Stimulated activated CD4-positive, alpha-beta T cell treated with anti-CD3 and anti-CD28 coated beads, Interleukin-12 subunit alpha, Interleukin-12 subunit beta, amount 100 ng/mL, for 24 hours (primary cell): ENCODE results near the gene PPP6R3.

ENCODE experiments used
- DNase-seq, 2 experiments: peaks; one replicate each; pipeline ENCODE4 v3.0.0-alpha.2; 2020; ENCODE audit warnings: low read depth in 2 of 2

The PPP6R3 gene

DNA sequence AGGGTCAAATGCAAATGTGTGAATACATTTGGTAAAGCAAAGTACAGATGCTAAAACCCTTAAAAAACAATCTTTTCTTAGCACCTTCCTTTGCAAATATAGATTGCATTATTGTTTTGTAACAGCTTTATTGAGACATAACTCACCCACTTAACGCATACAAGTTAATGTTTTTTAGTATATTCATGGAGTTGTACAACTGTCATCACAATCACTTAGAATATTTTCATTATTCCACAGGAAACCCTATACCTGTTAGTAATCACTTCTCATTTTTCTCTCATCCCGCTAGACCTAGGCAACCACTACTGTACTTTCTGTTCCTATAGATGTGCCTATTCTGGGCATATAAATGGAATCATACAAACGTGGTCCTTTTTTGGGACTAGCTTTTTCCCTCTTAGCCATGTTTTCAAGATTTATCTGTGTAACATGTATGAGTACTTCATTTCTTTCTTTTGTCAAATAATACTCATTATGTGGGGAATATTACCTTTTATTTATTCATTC lies 34.7 kb downstream of the PPP6R3 start:
- DNase-seq, result no peak

DNA sequence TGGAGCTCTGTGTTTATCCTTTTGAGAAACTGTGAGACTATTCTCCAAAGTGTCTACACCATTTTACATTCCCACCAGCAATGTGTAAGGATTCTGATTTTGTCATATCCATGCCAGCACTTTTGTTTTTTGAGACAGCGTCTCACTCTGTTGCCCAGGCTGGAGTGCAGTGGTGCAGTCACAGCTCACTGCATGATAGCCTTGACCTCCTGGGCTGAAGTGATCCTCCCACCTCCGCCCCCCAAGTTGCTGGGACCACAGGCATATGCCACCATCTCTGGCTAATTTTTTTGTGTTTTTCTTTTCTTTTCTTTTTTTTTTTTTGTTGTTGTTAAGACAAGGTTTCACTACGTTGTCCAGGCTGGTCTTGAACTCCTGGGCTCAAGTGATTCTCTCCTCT lies 35.3 kb downstream of the PPP6R3 start:
- DNase-seq, result no peak

DNA sequence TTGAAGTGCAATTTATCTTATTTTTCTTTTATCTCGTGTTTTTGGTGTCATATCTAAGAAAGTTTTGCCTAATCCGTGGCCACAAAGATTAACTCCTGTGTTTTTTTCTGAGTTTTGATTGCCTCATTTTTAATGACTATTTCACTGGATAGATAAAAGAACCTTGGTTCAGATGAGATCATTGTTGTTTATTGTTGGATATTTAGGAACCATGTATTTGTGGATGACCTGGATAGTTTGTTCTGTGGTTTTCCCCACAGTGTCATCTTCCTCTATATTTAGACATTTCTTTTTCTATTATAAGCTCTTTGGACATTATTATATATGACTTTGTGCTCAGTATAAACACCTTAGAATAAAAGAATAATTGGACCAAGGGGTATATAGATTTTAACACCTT lies 37.2 kb downstream of the PPP6R3 start:
- DNase-seq, result no peak

DNA sequence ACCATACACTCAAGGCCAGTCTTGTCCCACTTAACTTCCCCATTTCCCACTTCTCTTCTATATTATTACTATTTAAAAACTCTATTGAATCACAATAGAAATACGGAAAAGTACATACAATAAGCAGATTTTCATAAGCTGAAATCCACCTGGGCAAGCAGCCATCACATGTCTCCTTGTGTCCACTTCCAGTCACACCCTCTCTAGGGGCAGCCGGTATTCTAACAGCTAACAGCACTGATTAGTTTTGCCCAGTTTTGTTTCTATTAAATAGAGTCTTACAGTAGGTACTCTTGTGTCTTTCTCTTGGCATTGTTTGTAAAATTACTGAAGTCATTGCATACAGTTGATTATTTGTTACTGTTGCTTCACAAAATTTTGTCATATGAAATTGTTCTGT lies 37.8 kb downstream of the PPP6R3 start:
- no peak for DNase-seq

DNA sequence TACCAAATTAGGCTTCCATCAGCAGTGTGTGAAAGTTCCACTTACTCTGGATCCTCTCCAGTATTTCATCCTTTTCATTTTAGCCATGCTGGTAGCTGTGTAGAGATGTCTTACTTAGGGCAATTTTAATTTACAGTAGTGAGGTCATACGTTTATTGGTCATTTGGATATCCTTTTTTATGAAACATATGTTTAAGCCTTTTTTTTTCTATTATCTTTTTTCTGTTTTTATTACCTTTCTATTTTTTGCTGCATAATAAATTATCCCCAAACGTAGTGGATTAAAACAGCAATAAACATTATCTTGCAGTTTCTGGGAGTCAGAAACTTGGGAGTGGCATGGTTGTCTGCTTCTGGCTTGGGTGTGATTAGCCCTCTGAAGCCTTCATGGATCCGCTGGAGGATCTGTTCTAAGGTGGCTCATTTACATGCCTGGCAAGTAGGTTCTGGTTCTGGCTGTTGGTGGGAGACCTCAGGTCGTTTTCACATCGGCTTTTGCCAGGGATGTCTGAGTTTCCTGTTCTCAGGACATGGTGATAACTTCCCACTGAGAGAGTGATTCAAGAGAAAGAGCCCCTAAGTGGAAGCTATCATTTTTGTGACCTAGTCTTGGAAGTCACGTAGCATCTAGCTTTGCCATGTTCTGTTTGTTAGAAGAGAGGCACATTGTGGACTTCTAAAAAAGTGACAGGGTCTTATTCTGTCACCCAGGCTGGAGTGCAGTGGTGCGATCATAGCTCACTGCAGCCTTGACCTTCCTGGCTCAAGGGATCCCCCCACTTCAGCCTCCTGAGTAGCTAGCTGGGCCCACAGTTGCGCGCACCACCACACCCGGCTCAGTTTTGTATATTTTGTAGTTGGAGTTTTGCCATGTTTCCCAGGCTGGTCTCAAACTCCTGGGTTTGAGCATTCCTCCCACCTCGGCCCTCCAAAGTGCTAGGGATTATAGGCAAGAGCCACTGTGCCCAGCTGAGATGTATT lies 38.6 kb downstream of the PPP6R3 start:
- no peak for DNase-seq

DNA sequence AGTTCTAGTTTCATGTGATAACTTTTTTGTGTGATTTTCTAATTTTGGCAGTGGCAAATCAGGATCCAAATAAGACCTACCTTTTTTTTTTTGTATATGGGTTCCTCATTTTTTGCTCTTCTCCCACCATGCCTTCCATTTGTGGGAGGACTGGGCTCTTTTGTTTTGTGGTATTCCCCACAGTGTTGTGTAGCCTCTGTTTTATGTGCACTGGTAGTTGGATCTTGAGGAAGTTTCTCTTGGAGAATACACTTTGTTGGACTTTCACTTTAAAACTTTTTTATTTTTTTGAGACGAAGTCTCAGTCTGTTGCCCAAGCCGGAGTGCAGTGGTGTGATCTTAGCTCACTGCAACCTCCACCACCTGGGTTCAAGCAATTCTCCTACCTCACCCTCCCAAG lies 39.7 kb downstream of the PPP6R3 start:
- no peak for DNase-seq

DNA sequence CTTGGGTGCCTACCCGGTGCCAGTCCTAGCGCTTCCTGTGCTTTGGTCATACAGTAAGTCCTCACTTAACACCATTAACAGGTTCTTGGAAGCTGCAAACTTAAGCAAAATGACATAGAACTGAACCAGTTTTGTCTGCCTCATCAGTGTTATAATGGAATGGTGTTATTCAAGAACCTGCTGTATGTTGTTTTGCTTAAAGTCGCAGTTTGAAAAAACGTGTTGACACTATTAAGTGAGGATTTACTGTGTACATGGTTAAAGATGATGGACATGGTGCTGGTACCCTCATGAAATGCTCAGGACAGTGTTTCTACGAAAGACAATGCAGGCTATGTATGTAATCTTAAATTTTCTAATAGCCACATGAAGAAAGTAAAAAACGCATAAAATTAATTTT lies 41.3 kb downstream of the PPP6R3 start:
- DNase-seq, result no peak

DNA sequence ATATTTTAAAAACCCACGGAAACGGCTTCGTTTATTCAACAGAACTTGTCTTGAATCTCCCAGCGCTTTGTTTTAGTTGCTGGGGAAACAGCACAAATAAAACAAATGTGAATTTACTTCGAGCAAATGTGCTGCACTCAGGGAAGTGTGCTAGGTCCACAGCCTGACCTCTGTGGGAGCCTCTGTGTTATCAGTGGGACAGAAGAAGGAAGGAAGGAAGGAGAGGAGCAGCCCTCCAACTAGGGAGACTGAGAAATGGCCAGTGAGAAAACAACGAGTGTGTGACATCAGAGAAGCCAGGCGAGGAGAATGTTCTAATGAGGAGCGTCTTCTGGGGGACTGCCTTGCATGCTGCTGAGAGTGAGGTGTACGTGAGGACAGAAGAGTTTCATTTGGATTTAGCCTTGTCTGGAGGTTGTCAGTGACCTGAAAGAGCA lies 42.7 kb downstream of the PPP6R3 start:
- DNase-seq, result no peak

DNA sequence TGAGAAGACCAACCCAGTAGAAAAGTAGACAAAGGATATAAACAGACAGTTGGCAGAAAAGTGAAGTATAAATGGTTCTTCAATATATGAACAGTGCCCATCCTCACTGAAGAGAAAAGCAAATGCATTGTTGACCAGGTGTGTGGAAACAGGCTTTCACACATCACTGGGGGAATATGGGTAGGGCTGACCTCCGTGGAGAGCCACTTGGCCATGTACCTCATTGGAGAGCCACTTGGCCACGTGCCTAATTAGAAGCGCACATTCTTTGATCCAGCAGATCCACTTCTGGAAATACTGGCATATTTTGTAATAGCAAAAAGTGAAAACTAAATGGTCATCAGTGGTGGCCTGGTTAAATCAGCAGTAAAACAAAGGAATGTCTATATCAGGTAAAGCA lies 43.2 kb downstream of the PPP6R3 start:
- no peak for DNase-seq

DNA sequence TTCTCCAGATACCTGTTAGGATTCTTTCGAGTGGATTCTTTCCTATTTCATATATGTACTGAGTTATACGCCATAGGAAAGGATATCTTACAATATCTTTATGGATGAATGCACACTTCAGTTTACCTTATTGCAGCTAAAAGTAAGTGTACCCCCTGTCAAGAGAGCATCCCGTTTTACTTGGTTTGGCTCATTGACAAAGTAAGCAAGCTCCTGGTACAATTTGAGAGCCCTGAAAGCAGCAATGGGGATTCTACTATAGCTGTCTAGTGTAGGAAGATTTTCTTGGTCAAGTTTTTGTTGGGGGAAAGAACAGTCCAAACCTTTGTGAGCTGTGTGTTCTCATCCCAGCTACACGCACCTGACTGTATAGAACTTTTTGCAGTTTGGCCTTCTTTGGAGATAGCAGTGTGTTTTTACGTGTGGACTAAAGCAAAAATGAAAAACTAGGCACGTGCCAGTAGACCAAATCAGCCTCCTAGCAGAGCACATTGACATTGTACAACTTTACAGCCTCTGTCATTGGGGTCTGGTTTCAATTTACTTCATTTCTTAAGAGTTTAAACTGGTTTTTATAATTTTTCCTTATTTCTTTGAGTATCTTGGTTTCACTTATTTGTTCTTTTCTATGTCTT lies 44.0 kb downstream of the PPP6R3 start:
- DNase-seq, result no peak

DNA sequence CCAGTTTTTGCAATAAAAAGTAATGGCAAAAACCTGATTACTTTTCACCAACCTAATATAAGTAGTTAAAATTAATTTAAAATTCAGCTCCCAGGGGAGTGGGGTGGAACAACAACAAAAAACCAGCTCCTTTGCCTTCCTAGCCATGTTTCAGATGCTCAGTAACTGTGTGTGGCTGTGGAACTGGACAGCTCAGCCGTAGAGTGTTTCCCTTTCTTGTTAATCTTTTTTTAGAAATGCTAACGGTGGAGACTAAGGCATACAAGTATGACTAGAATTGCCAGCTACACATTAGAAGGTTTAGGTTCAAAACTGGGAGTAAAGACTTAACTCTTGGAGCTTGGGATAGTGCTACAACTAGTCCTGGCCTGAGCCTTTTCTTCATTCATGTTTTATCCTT lies 45.0 kb downstream of the PPP6R3 start:
- DNase-seq, result no peak

DNA sequence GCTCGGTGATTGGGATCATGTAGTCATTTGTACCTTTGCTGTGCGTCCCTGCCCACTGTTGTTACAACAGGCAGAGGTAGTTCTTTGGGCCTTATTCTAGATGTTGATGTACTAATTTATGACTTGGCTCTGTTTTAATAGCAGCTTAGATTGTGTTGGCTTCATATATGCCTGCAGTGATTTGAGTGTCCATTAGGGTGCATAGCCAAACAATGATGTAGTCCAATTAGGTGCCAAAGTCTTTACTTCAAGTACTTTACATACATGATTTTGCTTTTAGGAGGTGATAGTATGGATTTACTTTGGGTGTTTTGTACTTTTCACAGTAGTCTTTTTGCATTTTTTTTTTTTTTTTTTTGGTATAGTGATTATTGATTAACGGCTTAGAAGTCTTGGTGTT lies 46.4 kb downstream of the PPP6R3 start:
- DNase-seq, result no peak

DNA sequence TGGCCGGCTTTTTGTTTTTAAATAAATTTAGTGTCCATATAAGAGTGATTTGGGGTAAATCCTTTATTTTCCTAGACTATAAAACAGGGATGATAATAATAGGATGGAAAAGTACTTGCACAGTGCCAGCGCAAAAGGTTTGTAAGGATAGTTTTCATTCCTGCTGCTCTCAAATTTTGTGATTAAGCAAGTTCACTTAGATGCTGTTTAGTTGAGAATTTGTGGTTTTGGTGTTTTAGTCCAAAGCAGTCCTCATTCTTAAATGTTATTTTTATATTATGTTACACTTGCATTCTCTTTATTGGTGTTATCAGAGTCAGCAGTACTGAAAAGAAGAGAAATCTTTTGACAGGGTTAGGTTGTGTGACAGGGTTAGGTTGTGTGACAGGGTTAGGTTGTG lies 47.9 kb downstream of the PPP6R3 start:
- DNase-seq, result no peak

DNA sequence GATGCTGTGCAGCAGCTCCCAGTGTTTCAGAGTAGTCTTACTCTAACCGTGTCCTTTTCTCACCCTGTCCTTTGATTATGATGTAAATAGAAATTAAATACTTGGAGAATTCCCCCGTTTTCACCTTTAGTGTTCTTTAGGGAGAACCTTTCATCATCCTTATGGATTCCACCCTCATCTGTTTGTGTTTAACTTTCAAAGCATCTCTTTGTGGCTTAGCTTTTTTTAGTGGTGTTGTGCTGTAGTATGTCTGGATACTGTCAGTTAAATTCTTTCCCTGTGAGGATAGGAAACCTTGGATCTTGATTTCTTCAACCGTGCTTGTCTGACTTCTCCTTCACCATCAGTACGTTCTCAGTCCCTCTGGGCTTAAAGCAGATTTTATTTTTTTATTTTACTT lies 48.5 kb downstream of the PPP6R3 start:
- DNase-seq, result no peak

DNA sequence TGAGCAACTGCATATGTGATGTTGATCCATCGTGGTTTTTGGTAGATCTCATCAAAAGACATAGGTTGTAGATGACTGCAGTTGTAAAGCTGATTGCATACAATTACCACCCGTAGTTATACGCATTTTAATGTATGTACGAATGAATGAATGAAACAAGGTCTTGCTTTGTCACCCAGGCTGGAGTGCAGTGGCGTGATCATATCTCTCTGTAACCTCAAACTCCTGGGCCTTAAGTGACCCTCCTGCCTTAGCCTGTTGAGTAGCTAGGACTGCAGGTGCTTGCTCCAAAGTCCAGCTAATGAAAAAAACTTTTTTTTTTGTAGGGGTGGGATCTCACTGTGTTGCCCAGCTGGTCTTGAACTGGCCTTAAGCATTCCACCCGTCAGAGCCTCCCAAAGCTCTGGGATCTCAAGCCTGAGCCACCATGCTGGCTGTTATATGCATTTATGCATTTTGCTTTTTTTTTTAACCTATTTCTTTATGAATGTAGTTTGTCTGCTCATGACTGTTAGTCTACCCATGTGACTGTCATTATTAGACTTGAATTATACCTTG lies 53.5 kb downstream of the PPP6R3 start:
- DNase-seq, result no peak

DNA sequence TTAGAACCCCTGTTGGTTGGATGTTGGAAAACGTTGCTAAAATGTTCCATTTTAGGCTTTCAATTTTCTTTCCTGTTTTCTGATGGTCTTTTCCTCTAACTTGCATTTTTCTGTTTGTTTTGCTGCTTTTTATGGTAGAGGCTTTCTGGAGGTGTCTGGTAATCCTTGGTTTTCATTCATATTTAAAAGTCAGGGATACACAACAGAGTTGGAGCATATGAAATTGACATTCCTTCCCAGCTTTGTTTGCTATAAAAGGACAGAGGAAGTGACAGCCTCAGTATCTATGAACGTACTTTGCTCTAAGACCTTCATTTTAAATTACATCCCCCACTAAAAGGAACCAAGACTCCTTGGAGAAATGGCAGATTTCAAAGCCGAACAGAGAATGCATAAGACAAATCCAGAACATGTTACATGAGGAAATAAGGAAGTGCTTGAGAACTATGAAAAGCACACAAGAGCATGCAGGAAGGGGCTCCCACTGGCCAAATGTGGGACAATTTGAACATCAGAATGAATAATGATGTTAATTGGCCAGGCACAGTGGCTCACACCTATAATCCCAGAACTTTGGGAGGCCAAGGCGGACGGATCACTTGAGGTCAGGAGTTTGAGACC lies 56.7 kb downstream of the PPP6R3 start:
- no peak for DNase-seq

DNA sequence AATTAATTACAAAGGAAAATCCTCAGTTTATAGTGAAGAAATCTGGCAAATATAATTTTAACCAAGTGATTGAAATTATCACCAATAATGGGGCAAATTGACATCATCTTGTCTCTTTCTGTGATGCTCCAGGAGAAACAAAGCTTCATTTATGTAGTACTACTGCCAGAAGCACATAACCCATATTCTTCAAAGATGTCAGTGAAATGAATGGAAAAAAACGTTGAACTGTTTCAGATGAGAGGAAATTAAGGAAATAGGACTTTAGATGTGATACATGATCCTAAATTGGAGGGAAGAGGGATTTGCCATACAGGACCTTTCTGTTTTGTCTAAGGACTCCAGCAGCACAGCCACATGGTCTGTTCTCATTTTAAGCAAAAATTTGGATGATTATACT lies 57.6 kb downstream of the PPP6R3 start:
- DNase-seq, result no peak

DNA sequence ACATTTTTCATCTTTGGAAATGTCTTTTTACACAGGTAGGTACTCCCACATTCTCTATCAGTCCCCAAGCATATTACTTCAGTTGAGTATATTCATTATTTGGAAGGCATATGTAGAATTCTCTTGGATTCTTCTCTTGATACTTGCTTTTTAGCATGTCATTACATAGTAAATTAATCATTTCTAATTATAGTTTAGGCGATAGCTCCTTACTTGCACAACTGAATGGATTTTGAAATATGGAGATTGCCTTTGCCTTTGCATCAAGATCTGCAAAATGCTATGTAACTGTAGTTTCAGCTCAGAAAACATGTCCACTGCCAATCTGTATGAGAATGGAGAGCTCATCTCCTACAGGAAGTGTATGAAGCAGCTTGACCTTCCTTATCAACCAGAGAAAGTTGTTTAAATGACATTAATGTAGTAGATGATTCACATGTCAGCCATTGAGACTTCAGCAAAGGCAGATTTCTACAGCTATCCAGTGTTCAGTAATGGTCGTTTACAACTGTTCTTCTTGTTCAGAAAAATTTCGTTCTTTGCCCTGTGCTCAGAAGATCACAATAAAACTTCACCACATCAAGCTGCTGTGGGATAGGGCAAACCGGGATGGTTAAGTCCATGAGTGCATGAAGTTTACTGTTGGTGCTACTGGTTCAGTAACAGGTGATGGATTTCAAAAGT lies 61.6 kb downstream of the PPP6R3 start:
- DNase-seq, result no peak

DNA sequence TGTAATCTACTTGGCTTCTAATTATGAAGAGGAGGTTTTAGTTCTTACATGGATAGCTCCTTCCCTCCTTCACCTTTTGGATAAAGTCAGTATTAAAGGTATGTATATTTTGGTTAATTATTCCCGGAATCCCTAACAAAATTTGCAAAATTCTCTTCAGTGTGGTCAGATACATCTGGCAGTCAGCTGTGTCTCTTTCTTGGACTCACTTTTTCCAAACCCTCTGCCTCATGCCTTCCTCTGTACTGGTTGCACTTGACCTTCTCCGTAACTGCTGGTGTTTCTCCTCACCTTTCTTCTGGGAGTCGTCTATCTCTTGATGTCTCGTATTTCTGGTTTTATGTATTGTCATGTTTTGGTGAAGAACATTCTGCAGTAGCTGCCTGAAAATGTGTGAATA lies 62.5 kb downstream of the PPP6R3 start:
- DNase-seq, result no peak

DNA sequence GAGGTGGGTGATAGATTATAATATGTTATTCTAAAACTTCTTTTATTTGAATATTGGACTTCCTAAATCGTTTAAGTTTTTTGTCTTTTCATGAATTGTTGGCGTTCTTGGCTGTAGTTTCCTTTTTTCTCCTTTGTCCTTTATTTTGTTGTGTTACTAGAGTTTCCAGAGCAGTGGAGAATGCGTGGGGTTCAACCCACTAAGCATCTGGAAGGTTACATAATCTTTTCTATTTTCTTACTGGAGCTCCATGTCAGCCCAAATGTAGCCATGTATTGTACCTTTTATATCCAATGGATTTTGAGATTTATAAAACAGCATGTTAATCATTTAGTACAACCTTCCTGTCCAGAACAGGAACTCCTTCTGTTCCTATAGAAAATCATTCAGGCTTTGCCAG lies 63.2 kb downstream of the PPP6R3 start:
- DNase-seq, result no peak

DNA sequence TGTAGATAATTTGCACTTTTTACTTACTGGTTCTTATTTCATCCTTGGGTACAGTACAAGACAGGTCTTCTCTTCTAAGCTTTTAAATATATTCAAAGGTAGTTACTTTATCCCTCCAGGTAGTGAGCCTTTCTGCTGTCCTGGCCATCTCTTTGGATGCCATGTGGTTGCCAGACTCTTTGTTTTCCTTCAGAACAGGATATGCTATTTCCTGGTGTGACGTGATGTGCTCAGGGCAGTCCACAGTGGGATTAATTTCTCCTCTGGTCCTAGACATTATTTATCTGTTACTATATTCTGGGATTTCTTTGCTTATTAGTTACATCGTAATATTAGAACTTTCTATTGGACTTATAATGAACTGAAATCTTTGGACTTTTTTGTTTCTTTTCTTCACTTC lies 63.7 kb downstream of the PPP6R3 start:
- DNase-seq, result no peak

DNA sequence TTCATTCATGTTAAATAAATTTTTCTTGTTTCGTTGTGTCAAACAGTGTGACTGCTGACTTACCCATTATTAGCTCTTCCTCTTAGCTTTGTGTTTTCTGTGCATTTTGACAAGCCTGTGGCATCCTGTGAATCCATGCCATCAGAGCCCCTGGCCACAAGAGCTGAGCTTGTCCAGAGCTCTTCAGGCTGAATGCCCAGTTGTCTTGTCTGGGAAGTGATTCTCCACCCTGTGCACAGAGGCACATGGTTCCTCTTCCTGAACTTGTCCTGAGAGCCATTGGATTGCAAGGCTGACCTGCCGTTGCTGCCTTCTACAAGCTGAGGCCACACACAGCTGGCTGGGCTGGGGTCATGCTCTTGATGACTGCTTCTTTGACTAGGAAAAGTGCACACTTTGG lies 64.1 kb downstream of the PPP6R3 start:
- DNase-seq, result no peak
